Measurements from ENCODE around the gene NLK. TPM values are rescaled to one million over a fixed set of nuclear protein-coding genes. Genes with fewer than 3 reads are reported as not detected.
"Not testable (repeated sequence)": the region's sequence is repeated elsewhere in the genome, so short reads cannot be mapped to it uniquely, and the experiment has no call there.

The NLK gene
- total RNA-seq, 1 donor from 2014 or later, result 25.4 TPM

- DNase-seq (ENCODE audit: extremely low spot score, unreplicated experiment), result no peak
- Mint-ChIP-seq H3K36me3 (no peaks in the 10 kb centered on the region), H3K4me3 (no peak overlapping the region), H3K9me3 (no peaks in the 10 kb centered on the region), H3K27me3 (peaks cover 9% of the 10 kb centered on the region), H3K27ac (no peak overlapping the region), H3K4me1 (ENCODE audit: unreplicated experiment) (no peaks in the 10 kb centered on the region)
- no peak for TF ChIP-seq CTCF (conservative IDR thresholded peaks at IDR 0.05)
These were observed 46.1 kb upstream of the NLK start for GRCh38 chr17:27996202-27997043.

DNA sequence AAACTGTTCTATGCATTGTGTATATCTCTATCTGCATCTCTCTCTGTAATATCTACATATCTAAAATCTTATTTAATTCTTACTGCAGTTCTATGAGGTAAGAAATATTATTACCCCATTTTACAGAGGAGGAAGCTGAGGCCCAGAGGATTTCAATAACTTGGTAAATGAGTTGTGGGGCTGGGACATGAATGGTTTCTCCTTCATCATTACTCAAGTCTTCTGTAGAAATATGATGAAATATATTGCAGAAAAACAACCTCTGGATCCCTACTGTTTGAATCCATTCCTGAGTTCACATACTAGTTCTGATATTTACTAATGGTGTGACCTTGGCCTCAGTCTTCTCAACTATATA is 45.5 kb upstream of the NLK start:
- Mint-ChIP-seq H3K27me3 (peaks cover 9% of the 10 kb centered on the region), H3K4me3 (no peak overlapping the region), H3K4me1 (ENCODE audit: unreplicated experiment) (no peaks in the 10 kb centered on the region), H3K27ac (no peak overlapping the region), H3K9me3 (no peaks in the 10 kb centered on the region), H3K36me3 (no peaks in the 10 kb centered on the region)
- TF ChIP-seq CTCF (conservative IDR thresholded peaks at IDR 0.05), result no peak
- DNase-seq (ENCODE audit: extremely low spot score, unreplicated experiment), result no peak

DNA sequence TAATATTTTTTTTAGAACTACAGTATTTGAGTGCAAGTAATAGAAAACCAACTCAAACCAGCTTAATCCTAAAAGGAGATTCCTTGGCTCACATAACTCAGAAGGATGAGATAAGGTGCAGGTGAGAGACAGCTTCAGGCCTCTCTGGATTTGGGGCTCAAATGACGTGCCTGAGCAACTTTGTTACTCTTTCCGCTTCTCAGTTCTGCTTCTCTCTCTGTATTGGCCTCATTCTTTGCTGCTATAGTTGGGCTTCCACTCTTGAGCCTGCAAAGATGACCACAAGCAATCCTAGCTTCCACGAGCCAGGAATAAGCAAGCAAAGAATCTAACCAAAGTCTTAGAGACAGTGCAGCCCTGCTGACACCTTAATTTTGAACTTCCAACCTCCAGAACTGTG is 45.0 kb upstream of the NLK start:
- no peaks in the 10 kb centered on the region for H3K4me1 Mint-ChIP-seq (ENCODE audit: unreplicated experiment)
- no peaks in the 10 kb centered on the region for H3K9me3 Mint-ChIP-seq
- H3K27me3 Mint-ChIP-seq, result peaks cover 9% of the 10 kb centered on the region
- no peak for TF ChIP-seq CTCF (conservative IDR thresholded peaks at IDR 0.05)
- no peak overlapping the region for H3K27ac Mint-ChIP-seq
- H3K4me3 Mint-ChIP-seq, result no peak overlapping the region
- H3K36me3 Mint-ChIP-seq, result no peaks in the 10 kb centered on the region
- no peak for DNase-seq (ENCODE audit: extremely low spot score, unreplicated experiment)

DNA sequence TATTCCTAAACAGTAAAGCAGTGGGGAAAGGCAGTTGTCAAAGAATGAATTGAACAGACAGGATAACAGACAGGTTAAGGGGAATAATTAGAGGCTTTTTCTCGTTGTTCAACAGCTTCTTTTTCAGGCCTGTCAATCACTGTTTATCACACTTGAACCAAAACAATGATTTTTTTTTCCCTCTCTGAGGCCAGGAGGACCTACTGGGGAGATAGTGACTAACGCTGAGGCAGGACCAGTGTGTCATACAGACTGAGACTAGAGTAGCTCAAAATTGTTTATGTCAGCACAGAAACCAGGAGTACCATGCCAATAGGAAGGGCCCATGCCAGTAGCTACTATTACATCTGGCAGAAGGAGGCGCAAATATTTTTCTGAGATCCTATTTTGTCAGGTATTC is 41.3 kb upstream of the NLK start:
- Mint-ChIP-seq H3K27me3 (peaks cover 9% of the 10 kb centered on the region), H3K27ac (no peak overlapping the region), H3K36me3 (no peaks in the 10 kb centered on the region), H3K9me3 (no peaks in the 10 kb centered on the region), H3K4me3 (no peak overlapping the region), H3K4me1 (ENCODE audit: unreplicated experiment) (no peaks in the 10 kb centered on the region)
- no peak for TF ChIP-seq CTCF (conservative IDR thresholded peaks at IDR 0.05)
- no peak for DNase-seq (ENCODE audit: extremely low spot score, unreplicated experiment)

GRCh38 chr17:28004344-28004743 is 38.1 kb upstream of the NLK start:
- H3K36me3 Mint-ChIP-seq, result no peaks in the 10 kb centered on the region
- H3K27me3 Mint-ChIP-seq, result peaks cover 9% of the 10 kb centered on the region
- no peak for TF ChIP-seq CTCF (conservative IDR thresholded peaks at IDR 0.05)
- no peak for DNase-seq (ENCODE audit: extremely low spot score, unreplicated experiment)
- no peaks in the 10 kb centered on the region for H3K4me1 Mint-ChIP-seq (ENCODE audit: unreplicated experiment)
- peaks cover 5% of the 10 kb centered on the region for H3K9me3 Mint-ChIP-seq
- H3K27ac Mint-ChIP-seq, result no peak overlapping the region
- no peak overlapping the region for H3K4me3 Mint-ChIP-seq

DNA sequence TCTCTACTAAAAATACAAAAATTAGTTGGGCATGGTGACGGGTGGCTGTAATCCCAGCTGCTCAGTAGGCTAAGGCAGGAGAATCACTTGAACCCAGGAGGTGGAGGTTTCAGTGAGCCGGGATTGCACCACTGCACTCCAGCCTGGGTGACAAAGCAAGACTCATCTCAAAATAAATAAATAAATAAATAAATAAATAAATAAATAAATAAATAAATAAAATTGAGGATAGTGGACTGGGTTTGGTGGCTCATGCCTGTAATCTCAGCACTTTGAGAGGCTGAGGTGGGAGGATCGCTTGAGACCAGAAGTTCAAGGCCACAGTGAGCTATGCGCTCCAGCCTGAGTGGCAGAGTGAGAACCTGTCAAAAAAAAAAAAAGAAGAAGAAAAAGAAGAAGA is 34.6 kb upstream of the NLK start:
- H3K27ac Mint-ChIP-seq; H3K4me3 Mint-ChIP-seq; H3K9me3 Mint-ChIP-seq; H3K36me3 Mint-ChIP-seq; DNase-seq (ENCODE audit: extremely low spot score, unreplicated experiment); H3K4me1 Mint-ChIP-seq (ENCODE audit: unreplicated experiment): not testable (repeated sequence)
- H3K27me3 Mint-ChIP-seq, result peaks cover 19% of the 10 kb centered on the region
